Neuronal stem cell (in vitro differentiated cells): ENCODE results near the gene AADAT.

Experiments
- DNase-seq: peaks from one replicate; pipeline ENCODE4 v3.0.0-alpha.2; 2013; ENCODE audit warnings: low spot score
- H2AFZ ChIP-seq: one replicate; pipeline ENCODE4 v1.6.1; 2013; ENCODE audit warnings: mild to moderate bottlenecking, low read length, inconsistent platforms
- H2AK5ac ChIP-seq: 2 replicates; pipeline ENCODE4 v1.6.1; 2013; ENCODE audit warnings: low read depth, mild to moderate bottlenecking, inconsistent platforms, low read length, moderate library complexity, mixed read lengths
- H2BK120ac ChIP-seq: 2 replicates; pipeline ENCODE4 v1.6.1; 2013; ENCODE audit warnings: low read depth, mild to moderate bottlenecking, inconsistent platforms, low read length, moderate library complexity, mixed read lengths
- H2BK12ac ChIP-seq: one replicate; pipeline ENCODE4 v1.6.1; 2013; ENCODE audit warnings: low read length, inconsistent platforms
- H2BK15ac ChIP-seq: 2 replicates; pipeline ENCODE4 v1.6.1; 2013; ENCODE audit warnings: mild to moderate bottlenecking, low read length, inconsistent platforms, mixed read lengths
- H2BK5ac ChIP-seq: one replicate; pipeline ENCODE4 v1.6.1; 2013; ENCODE audit warnings: inconsistent platforms, mild to moderate bottlenecking, low read length, moderate library complexity
- H3K14ac ChIP-seq: one replicate; pipeline ENCODE4 v1.6.1; 2013; ENCODE audit warnings: low read length, inconsistent platforms
- H3K18ac ChIP-seq: 2 replicates; pipeline ENCODE4 v1.6.1; 2013; ENCODE audit warnings: low read length, inconsistent platforms
- H3K23ac ChIP-seq: 2 replicates; pipeline ENCODE4 v1.6.1; 2013; ENCODE audit warnings: low read depth, mild to moderate bottlenecking, mixed read lengths, low read length, inconsistent platforms; ENCODE audit not compliant: poor library complexity
- H3K27ac ChIP-seq: replicated peaks from 3 replicates; pipeline ENCODE4 v1.5.1; 2013; ENCODE audit warnings: low read length, inconsistent platforms
- H3K27me3 ChIP-seq, 3 experiments: 2 replicates each; pipeline ENCODE4 v1.6.1; 2013; ENCODE audit warnings: low read length in 3 of 3, mild to moderate bottlenecking in 2 of 3, inconsistent platforms in 1 of 3, low read depth in 1 of 3, mixed read lengths in 1 of 3, moderate library complexity in 1 of 3; ENCODE audit not compliant: control insufficient read depth in 3 of 3, insufficient read depth in 3 of 3
- H3K36me3 ChIP-seq, 2 donors: replicated peaks in 1 of 2; 2 replicates each; pipeline ENCODE4 v1.6.1; 2013; ENCODE audit warnings: low read length in 2 of 2; ENCODE audit not compliant: control insufficient read depth in 2 of 2, insufficient read depth in 2 of 2
- H3K4ac ChIP-seq: 2 replicates; pipeline ENCODE4 v1.6.1; 2013; ENCODE audit warnings: inconsistent platforms, mild to moderate bottlenecking, low read length, moderate library complexity
- H3K4me1 ChIP-seq, 2 donors: 1 replicate in 1 of 2; 2 replicates in 1 of 2; pipeline ENCODE4 v1.6.1; 2013; ENCODE audit warnings: low read length in 2 of 2, low read depth in 1 of 2; ENCODE audit not compliant: control insufficient read depth in 2 of 2, insufficient read depth in 1 of 2
- H3K4me2 ChIP-seq: one replicate; pipeline ENCODE4 v1.6.1; 2013; ENCODE audit warnings: mild to moderate bottlenecking, low read length, inconsistent platforms; ENCODE audit not compliant: insufficient read depth, poor library complexity, severe bottlenecking
- H3K4me3 ChIP-seq, 2 donors: 2 replicates each; pipeline ENCODE4 v1.5.1; 2013; ENCODE audit warnings: low read length in 2 of 2, mild to moderate bottlenecking in 2 of 2, inconsistent platforms in 1 of 2, moderate library complexity in 1 of 2
- H3K79me1 ChIP-seq: one replicate; pipeline ENCODE4 v1.6.1; 2013; ENCODE audit warnings: low read depth, mild to moderate bottlenecking, inconsistent platforms, low read length, moderate library complexity
- H3K9ac ChIP-seq: one replicate; pipeline ENCODE4 v1.6.1; 2013; ENCODE audit warnings: mild to moderate bottlenecking, low read depth, low read length, inconsistent platforms; ENCODE audit not compliant: poor library complexity
- H3K9me3 ChIP-seq, 2 donors: replicated peaks in 1 of 2; 2 replicates each; pipeline versions ENCODE3 to v1.6.1; 2013; ENCODE audit warnings: low read length in 2 of 2, mild to moderate bottlenecking in 2 of 2, inconsistent platforms in 1 of 2, low read depth in 1 of 2, mixed read lengths in 1 of 2, moderate library complexity in 1 of 2; ENCODE audit not compliant: control insufficient read depth in 2 of 2, insufficient read depth in 1 of 2
- H4K8ac ChIP-seq: one replicate; pipeline ENCODE4 v1.6.1; 2013; ENCODE audit warnings: low read depth, mild to moderate bottlenecking, inconsistent platforms, low read length, moderate library complexity
- H4K91ac ChIP-seq: one replicate; pipeline ENCODE4 v1.6.1; 2013; ENCODE audit warnings: low read length, low read depth, mild to moderate bottlenecking, inconsistent platforms; ENCODE audit not compliant: poor library complexity
- WGBS, 2 donors: extraction: QIAGEN DNeasy Blood & Tissue Kit; methylation state at CpG; one replicate each; pipeline ENCODE4 v1.1.7; 2013; ENCODE audit warnings: missing lambda C conversion rate in 2 of 2, mixed read lengths in 1 of 2; ENCODE audit not compliant: insufficient read length in 2 of 2, insufficient replicate concordance in 1 of 2; ENCODE audit errors: extremely low coverage in 2 of 2; 5-methylcytosine and 5-hydroxymethylcytosine counted together

The AADAT gene

GRCh38 chr4:170134821-170135220 is 45.1 kb upstream of the AADAT start:
- no peak overlapping the region for H3K9ac ChIP-seq
- no peak overlapping the region for H3K4ac ChIP-seq
- peaks cover 0 to 6% of the 10 kb centered on the region in 2 donors for H3K9me3 ChIP-seq
- no peaks in the 10 kb centered on the region for H3K79me1 ChIP-seq
- no peaks in the 10 kb centered on the region for H3K36me3 ChIP-seq
- H3K18ac ChIP-seq: no peak overlapping the region
- no peak overlapping the region for H4K8ac ChIP-seq
- WGBS, 2 donors: no CpG with 5 or more reads among the region's 2 CpGs
- H3K27me3 ChIP-seq: peaks cover 0 to 5% (median 0%) of the 10 kb centered on the region in 3 experiments
- no peak overlapping the region for H2BK120ac ChIP-seq
- no peaks in the 10 kb centered on the region for H3K4me1 ChIP-seq
- no peak overlapping the region for H2BK5ac ChIP-seq
- no peak overlapping the region for H2AK5ac ChIP-seq
- H3K4me2 ChIP-seq: no peak overlapping the region
- H2BK15ac ChIP-seq: no peak overlapping the region
- H3K14ac ChIP-seq: no peak overlapping the region
- peak overlapping the region in 1 of 2 donors; percentile 45 for H3K4me3 ChIP-seq
- no peak overlapping the region for H3K27ac ChIP-seq
- H2AFZ ChIP-seq: no peak overlapping the region
- DNase-seq: no peak
- no peak overlapping the region for H4K91ac ChIP-seq
- no peak overlapping the region for H2BK12ac ChIP-seq
- no peak overlapping the region for H3K23ac ChIP-seq

GRCh38 chr4:170128219-170128804 is 38.6 kb upstream of the AADAT start:
- no peak overlapping the region for H3K18ac ChIP-seq
- H2AK5ac ChIP-seq: no peak overlapping the region
- no peak overlapping the region for H2AFZ ChIP-seq
- H3K14ac ChIP-seq: no peak overlapping the region
- no peak for DNase-seq
- H3K79me1 ChIP-seq: no peaks in the 10 kb centered on the region
- H4K91ac ChIP-seq: no peak overlapping the region
- H2BK15ac ChIP-seq: no peak overlapping the region
- no peak overlapping the region for H2BK5ac ChIP-seq
- no peak overlapping the region for H3K9ac ChIP-seq
- no peak overlapping the region for H4K8ac ChIP-seq
- no peak overlapping the region for H3K27ac ChIP-seq
- no peak overlapping the region for H2BK120ac ChIP-seq
- H3K4ac ChIP-seq: no peak overlapping the region
- peaks cover 0 to 6% of the 10 kb centered on the region in 2 donors for H3K9me3 ChIP-seq
- no CpG with 5 or more reads among the region's 9 CpGs for WGBS, 2 donors
- H3K4me1 ChIP-seq: no peaks in the 10 kb centered on the region
- no peaks in the 10 kb centered on the region for H3K27me3 ChIP-seq
- H3K4me3 ChIP-seq: no peak overlapping the region
- no peaks in the 10 kb centered on the region for H3K36me3 ChIP-seq
- no peak overlapping the region for H2BK12ac ChIP-seq
- H3K23ac ChIP-seq: no peak overlapping the region
- H3K4me2 ChIP-seq: no peak overlapping the region

DNA sequence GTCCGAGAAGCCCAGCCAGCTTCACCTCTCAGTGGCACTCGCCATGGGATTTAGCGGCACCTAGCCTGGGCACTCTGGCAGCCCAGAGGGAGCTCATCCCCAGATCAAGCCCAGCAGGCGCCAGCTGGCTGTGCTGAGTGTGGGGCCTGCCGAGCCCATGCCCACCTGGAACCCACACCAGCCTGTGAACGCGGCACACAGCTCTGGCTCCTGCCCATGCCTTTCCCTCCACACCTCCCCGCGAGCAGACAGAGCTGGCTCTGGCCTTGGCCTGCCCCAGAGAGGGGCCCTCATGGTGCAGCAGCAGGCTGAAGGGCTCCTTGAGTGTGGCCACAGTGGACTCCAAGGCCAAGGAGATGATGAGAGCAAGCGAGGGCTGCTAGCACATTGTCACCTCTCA is 38.0 kb upstream of the AADAT start:
- no peaks in the 10 kb centered on the region for H3K36me3 ChIP-seq
- H3K9me3 ChIP-seq: peaks cover 0 to 2% of the 10 kb centered on the region in 2 donors
- H4K91ac ChIP-seq: no peak overlapping the region
- H2BK120ac ChIP-seq: no peak overlapping the region
- peak overlapping the region in 1 of 2 donors; percentile 61 for H3K4me3 ChIP-seq
- no peak overlapping the region for H3K14ac ChIP-seq
- H3K4ac ChIP-seq: no peak overlapping the region
- no peak for DNase-seq
- H2BK5ac ChIP-seq: no peak overlapping the region
- H2AFZ ChIP-seq: no peak overlapping the region
- no peak overlapping the region for H4K8ac ChIP-seq
- H2AK5ac ChIP-seq: no peak overlapping the region
- H2BK12ac ChIP-seq: no peak overlapping the region
- H3K9ac ChIP-seq: no peak overlapping the region
- H3K27me3 ChIP-seq: no peaks in the 10 kb centered on the region
- H3K23ac ChIP-seq: no peak overlapping the region
- peak overlapping the region; percentile 53 for H3K18ac ChIP-seq
- no peaks in the 10 kb centered on the region for H3K79me1 ChIP-seq
- no peak overlapping the region for H3K27ac ChIP-seq
- H3K4me1 ChIP-seq: no peaks in the 10 kb centered on the region
- H3K4me2 ChIP-seq: no peak overlapping the region
- WGBS, 2 donors: no CpG with 5 or more reads among the region's 10 CpGs
- H2BK15ac ChIP-seq: no peak overlapping the region

GRCh38 chr4:170124406-170124805 is 34.6 kb upstream of the AADAT start:
- Histone ChIP-seq H3K36me3 (no peaks in the 10 kb centered on the region), H3K23ac (no peak overlapping the region), H2AFZ (no peak overlapping the region), H3K4me1 (no peaks in the 10 kb centered on the region), H2BK12ac (no peak overlapping the region), H2BK120ac (no peak overlapping the region), H3K14ac (no peak overlapping the region), H4K91ac (no peak overlapping the region), H2BK15ac (no peak overlapping the region), H3K18ac (no peak overlapping the region), H3K27ac (no peak overlapping the region), H2AK5ac (no peak overlapping the region), H3K4me3 (no peak overlapping the region), H3K27me3 (no peaks in the 10 kb centered on the region), H4K8ac (no peak overlapping the region), H3K79me1 (no peaks in the 10 kb centered on the region), H3K9ac (no peak overlapping the region), H3K9me3 (no peaks in the 10 kb centered on the region), H3K4me2 (no peak overlapping the region), H2BK5ac (no peak overlapping the region), H3K4ac (no peak overlapping the region)
- DNase-seq: no peak
